Measurements from ENCODE around the gene SYNCRIP.
"Not testable (repeated sequence)": the region's sequence is repeated elsewhere in the genome, so short reads cannot be mapped to it uniquely, and the experiment has no call there.

Gene SYNCRIP

DNA sequence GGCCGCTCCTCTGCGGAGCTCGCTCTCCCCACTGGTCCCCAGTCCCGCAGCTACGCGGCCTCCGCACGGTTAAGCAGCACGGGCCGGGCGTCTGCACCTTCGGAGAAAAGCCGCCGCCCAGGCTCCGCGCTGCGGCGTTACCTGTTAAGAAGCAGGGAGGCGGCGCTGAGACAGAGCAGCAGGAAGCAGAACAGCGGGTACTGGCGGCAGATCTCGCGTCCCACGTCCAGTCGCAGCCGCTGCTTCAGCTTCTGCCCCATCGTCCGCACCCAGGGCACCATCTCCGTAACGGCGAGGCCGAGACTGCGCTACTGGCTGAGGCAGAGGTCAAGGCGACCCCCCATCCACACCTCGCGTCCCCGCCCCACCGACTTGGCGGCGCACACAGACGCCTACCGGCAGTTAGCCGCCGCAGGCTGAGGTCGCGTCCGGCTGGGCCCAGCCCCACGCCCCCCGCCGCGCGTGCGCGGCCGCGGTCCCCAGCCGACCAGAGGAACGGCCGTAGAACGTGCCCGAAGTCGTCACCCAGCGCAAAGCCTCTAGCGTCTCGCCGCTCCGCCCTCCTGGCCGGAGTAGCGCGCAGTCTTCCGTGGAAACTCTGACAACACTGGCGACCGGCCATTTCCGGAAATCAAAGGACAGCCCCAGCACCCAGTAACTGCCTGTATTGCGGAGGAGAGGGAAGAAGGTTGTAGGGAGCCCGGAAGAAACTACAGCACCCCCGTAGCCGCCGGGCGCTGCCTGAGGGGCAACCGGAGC is 49.1 kb downstream of the SYNCRIP start, which contains the start of gene SNX14:
Gene SNX14 (minus strand): TSS at position 421 of the 759 bp plus-strand sequence. CDS start 140 bp downstream, at position 281.
- peak; percentile 97 to 98 for DNase-seq

DNA sequence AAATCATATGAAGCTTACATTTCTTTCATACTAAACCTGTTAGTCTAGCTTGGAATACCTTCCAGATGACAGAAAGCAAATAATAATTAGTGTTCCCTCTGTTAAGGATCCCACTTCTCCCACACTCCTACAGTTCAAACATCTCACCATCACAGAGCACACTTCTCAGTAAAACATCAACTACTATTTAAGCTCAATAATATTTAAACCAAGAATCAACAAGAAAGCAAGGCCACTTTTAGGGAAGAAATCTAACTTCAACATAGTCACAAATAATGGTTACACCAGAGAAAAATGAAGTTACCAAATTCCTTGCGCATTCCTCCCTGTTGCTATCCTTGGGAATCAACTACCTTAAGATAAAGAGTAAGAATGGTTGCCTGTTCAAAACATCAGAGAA is 50.7 kb downstream of the SYNCRIP start:
- DNase-seq: no peak

DNA sequence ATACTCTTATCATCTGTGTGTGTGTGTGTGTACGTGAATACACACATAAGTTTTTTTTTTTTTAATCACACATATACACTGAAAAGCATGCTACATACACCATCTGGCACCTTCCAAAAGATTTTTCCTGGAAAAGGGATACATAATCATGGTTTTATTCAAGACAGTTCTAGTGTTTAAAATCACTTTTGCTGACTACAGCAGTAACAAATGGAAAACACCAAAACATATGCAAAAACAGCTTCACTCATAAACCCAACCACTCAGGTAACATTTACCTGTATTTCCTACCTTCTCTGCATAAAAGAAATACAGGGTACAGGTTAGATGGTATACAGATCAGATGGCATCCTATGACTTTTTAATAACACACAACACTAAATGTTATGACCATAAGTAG is 51.5 kb downstream of the SYNCRIP start:
- no peak for DNase-seq

DNA sequence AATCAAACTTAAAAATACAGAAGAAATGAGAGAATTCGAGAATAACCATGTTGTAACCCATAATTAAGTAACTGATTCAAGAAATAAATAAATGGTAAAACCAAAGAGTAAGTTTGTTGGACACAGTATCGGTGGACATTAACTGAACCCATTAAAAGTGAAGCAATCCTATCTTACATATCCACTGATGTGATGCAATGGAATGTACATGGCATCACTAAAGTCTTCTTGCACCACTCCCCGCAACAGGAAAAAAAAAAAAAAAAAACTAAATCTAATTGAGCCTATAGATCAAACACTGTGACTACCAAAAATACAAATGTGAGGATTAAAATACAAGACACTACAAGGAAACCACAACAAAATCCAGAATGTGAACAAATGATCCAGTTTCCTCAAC is 56.9 kb downstream of the SYNCRIP start:
- DNase-seq: peak in 1 of 2 donors; percentile 46

DNA sequence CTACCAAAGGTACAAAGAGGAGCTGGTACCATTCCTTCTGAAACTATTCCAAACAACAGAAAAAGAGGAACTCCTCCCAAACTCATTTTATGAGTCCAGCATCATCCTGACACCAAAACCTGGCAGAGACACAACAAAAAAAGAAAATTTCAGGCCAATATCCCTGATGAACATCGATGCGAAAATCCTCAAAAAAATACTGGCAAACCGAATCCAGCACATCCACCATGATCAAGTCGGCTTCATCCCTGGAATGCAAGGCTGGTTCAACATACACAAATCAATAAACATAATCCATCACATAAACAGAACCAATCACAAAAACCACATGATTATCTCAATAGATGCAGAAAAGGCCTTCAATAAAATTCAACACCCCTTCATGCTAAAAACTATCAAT is 59.9 kb downstream of the SYNCRIP start:
- not testable (repeated sequence) for DNase-seq

DNA sequence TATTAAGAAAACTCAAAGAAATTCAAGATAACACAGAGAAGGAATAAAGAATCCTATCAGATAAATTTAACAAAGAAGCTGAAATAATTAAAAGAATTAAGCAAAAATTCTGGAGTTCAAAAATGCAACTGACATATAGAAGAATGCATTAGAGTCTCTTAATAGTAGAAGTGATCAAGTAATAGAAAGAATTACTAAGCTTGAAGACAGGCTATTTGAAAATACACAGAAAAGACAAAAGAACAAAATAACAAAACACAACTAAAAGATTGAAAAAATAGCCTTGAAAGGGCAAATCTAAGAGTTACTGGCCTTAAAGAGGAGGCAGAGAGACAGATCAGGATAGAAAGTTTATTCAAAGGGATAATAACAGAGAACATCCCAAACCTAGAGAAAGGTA is 61.1 kb downstream of the SYNCRIP start:
- DNase-seq: no peak

DNA sequence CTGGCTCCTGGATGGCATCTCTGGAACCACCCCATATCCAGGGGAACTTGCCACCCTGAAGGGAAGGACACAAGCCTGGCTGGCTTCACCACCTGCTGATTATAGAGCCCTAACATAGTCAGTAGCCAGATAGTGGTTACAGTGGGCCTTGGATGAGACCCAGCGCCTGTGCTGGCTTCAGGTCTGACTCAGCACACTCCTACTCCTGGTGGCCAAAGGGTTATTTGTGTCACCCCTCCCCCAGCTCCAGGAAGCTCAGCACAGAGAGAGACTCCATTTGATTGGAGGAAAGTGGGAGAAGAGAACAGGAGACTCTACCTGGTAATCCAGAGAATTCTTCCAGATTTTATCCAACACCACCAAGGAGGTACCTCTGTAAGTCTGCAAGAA is 61.8 kb downstream of the SYNCRIP start:
- DNase-seq: no peak

DNA sequence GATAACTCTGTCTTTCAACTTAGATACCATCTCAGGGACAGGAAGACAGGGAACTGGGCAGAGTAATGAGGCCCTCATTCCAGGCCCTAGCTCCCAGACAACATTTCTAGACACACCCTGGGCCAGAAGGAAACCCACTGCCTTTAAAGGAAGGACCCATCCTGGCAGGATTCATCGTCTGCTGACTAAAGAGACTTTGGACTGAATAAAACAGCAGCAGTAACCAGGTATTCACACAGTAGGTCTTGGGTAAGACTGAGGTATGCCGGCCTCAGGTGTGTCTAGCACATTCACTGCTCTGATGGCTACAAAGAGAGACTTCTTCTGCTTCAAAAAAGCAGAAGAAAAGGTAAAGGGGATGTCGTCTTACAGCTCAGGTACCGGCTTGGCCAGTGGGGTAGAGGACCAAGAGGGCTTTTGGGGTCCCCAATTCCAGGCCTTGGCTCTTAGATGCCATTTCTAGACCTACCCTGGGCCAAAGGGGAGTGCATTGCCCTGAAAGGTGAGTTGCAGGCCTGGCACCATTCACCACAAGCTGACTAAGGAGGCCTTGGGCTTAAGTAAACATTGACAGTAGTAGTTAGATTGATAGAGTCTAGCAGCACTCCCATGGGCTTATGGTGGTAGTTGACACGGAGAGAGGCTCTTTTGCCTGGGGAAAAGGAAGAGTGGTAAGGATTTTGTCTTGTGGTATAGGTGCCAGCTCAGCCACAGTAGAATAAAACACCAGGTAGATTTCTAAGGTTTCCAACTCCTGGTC is 62.4 kb downstream of the SYNCRIP start:
- no peak for DNase-seq

DNA sequence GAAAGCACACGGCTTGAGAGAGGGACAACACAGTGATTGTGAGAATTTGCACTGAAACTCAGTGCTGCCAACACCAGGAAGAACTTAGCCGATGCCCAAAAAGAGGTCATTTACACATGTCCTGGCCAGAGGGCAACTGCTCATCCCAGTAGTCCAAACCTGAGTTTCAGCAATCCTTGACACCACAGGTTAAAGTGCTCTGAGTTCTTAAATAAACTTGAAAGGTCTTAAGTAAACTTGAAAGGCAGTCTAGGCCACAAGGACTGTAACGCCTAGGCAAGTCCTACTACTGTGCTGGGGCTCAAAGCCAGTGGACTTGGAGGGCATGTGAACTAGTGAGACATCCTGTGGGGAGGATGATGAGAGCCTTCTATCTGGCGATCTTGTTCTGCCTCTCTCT is 63.1 kb downstream of the SYNCRIP start:
- no peak for DNase-seq

DNA sequence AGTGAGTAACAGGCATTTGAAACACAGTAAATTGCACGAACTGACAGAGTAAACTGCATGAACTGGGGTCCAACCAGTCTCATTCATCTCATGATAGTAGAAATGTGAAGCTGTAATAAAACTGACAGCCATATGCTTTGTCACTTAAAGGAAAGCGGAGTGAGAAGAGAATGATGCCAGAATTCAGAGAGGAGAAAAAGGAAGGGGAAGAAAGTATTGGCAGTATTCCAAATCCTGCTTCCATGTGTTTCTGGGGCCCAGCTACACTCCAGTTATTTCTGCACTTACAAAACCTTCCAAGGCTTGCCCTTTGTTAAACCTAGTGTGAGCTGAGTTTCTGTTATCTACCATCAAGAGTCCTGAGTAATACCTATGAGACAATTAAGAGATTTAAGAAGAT is 66.2 kb downstream of the SYNCRIP start:
- DNase-seq: peak; percentile 27 to 40

DNA sequence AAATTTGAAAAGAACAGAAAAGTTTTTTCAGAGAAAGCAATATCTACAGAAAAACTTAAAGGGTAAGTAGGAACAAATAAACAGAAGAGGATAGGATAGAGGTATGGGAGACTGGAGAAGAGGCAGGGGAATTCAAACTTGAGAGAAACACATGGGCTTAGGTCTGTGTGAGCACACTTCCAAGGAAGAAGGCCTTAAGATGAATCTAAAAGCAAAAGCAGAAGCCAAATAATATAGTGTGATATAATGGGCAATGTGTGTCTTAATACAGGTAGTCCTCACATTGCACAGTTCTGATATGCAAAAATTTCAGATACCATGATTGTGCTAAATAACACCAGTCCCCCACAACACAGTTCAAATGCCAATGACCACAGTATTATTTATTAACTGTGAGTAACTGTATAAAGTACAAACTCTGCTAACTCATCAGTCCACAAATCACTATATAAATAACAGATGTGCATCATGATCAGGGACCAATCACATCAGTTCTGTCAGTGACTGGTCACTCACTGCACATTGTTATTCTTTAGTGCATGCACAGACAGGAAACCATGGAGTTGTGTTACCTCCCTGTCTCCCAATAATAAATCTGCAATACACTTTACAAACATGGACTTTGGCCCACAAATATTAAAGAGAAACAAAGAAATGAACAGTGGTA is 67.6 kb downstream of the SYNCRIP start:
- DNase-seq: no peak

DNA sequence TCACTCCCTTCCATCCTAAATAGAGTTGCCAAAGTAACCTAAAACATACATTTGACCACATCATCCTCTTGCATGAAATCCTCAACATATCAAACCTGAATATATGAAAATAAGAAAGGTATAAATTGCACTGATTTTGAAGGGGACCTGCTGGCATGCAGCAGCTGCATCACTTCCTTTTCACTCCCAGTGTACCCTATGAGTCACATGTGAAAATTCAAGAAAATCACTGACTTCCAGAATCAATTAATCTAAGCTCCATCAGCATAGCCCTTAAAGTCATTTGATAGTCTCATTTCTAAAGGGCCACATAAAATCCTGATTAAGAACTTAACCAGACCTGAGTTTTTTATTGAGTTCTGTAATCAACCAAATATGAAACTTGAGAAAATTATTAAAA is 73.4 kb downstream of the SYNCRIP start:
- DNase-seq: no peak

DNA sequence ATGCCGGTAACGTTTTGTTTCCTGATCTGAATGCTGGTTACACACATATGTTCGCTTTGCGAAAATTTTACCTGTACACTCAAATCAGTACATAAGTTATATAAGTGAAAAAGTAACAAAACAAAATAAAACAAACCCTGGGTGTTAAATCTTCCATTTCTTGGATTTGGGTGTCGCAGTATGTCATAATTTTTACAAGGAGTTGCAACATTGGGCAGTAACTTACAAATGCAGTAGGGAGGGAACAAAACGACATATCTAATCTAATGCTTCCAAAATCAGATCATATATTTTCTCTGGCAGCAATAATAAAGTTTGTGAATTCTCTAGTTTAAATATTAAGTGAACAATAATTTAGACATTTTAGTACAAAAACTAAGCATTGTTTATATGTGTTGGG is 74.3 kb downstream of the SYNCRIP start:
- peak in 1 of 2 donors; percentile 13 for DNase-seq

DNA sequence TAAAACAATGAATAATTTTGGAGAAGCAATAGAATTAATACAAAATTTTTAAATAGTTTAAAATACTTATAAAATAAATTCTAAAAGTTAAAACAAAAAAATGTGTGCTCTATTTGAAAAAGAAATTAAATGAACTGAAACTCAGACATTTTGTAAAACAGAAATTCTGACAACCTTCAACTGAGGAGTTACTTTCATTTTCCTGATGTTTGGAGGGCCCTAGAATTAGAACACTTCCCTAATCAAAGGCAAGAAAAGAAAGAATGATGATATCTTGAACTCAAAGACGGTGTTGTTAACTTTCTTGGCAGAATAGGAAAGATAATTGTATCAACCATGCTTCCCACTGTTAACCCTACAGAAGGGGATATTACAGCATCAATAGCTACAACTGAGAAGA is 77.0 kb downstream of the SYNCRIP start:
- DNase-seq: no peak

DNA sequence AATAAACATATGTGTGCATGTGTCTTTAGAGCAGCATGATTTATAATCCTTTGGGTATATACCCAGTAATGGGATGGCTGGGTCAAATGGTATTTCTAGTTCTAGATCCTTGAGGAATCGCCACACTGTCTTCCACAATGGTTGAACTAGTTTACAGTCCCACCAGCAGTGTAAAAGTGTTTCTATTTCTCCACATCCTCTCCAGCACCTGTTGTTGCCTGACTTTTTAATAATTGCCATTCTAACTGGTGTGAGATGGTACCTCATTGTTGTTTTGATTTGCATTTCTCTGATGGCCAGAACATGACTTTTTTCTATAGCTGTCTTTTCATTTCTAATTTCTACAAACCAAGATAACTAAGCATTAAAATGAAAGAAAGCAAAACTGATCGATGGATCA is 78.5 kb downstream of the SYNCRIP start:
- not testable (repeated sequence) for DNase-seq
